Gastroesophageal sphincter (tissue), 4 donors: ENCODE data around the gene CHD5. TPM values are rescaled to one million over a fixed set of nuclear protein-coding genes. Genes with fewer than 3 reads are reported as not detected.
"Not testable (repeated sequence)": the region's sequence is repeated elsewhere in the genome, so short reads cannot be mapped to it uniquely, and the experiment has no call there.

Source experiments
- ATAC-seq: fragments of 150-250 bp; one replicate; pipeline ENCODE4 v1.9.1; 2016; ENCODE audit warnings: mild to moderate bottlenecking, moderate library complexity
- H3K27ac ChIP-seq, 4 donors: fragments of 200-600 bp; sonication (generic) in 3 of 4; 1 replicate in 3 of 4; 2 replicates in 1 of 4; pipeline ENCODE4 v1.5.1; 2016 to 2019
- H3K27me3 ChIP-seq: fragments of 200-600 bp; sonication (generic); one replicate; pipeline ENCODE4 v1.5.1; 2019
- H3K36me3 ChIP-seq, 2 donors: fragments of 200-600 bp; sonication (generic); one replicate each; pipeline ENCODE4 v1.5.1; 2019; ENCODE audit warnings: control low read depth in 1 of 2
- H3K4me1 ChIP-seq, 3 donors: fragments of 200-600 bp; sonication (generic); 1 replicate in 2 of 3; 2 replicates in 1 of 3; pipeline ENCODE4 v1.5.1; 2016 to 2019; ENCODE audit warnings: control low read depth in 2 of 3
- H3K4me3 ChIP-seq, 2 donors: fragments of 200-600 bp; sonication (generic); one replicate each; pipeline ENCODE4 v1.5.1; 2019; ENCODE audit warnings: mild to moderate bottlenecking in 1 of 2, moderate library complexity in 1 of 2
- H3K9me3 ChIP-seq, 3 donors: fragments of 200-600 bp; sonication (generic); one replicate each; pipeline ENCODE4 v1.5.1; 2017 to 2019; ENCODE audit warnings: control low read depth in 2 of 3
- EP300 ChIP-seq: sonication (generic); formaldehyde crosslinking; IDR thresholded peaks from one replicate; pipeline ENCODE4 v1.6.1; 2017; ENCODE audit warnings: antibody characterized with exemption, mild to moderate bottlenecking
- POLR2A ChIP-seq, 2 donors: fragments of 450-650 bp; IDR thresholded peaks; one replicate each; pipeline ENCODE4 v1.6.1; 2017; ENCODE audit warnings: antibody characterized with exemption in 2 of 2, mild to moderate bottlenecking in 2 of 2, moderate library complexity in 1 of 2
- POLR2AphosphoS5 ChIP-seq: sonication (generic); formaldehyde crosslinking; IDR thresholded peaks from one replicate; pipeline ENCODE4 v1.6.1; 2017; ENCODE audit warnings: antibody characterized with exemption
- WGBS, 2 donors: methylation state at CpG; one replicate each; pipeline ENCODE4 v1.1.5; 2018; ENCODE audit warnings: low coverage in 1 of 2; 5-methylcytosine and 5-hydroxymethylcytosine counted together
- total RNA-seq, 4 donors: library from RNA; depleted of rRNA; stranded (reverse); fragments of >200 nt; gene quantifications; one replicate each; pipeline ENCODE4 v1.1.0, GENCODE V29; 2016
- TF ChIP-seq, protein P1 (sequence below), 4 experiments: fragments of 200-600 bp in 2 of 4; fragments of 450-650 bp in 2 of 4; sonication (generic) in 1 of 4; IDR thresholded peaks; one replicate each; pipeline ENCODE4 v1.5.1; 2017 to 2019; ENCODE audit warnings: antibody characterized with exemption in 4 of 4, mild to moderate bottlenecking in 2 of 4, moderate library complexity in 2 of 4

CHD5 gene
- total RNA-seq, 4 donors from 2014 or later = 4.4 to 34.9 (median 9.2) TPM

DNA sequence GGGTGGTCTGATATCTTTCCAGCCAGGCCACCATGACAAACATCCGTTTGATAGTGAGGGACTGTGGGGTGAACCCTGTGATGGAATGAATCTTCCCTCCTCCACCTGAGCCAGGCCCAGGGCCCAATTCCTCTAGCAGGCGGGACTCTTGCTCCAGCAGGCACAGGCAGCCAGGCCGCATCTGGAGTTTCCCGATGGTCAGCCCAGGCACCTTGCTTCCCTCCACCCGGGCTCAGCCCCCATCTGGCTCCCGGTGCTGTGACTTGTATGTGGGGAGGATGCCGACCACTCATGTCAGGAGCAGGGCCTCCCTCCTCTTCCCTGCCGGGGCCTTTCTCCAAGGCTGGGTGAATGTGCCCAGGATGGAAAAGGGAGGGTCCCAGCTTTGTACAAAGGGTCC is 113.4 kb downstream of the CHD5 start:
- no peak overlapping the region for H3K27ac ChIP-seq
- 100% methylated on average over 1 of the region's 8 CpGs; no CpG with 5 or more reads in 1 of the 2 donors for WGBS, 2 donors
- H3K9me3 ChIP-seq = no peaks in the 10 kb centered on the region
- H3K36me3 ChIP-seq = no peaks in the 10 kb centered on the region
- H3K4me1 ChIP-seq = peaks cover 0 to 8% (median 0%) of the 10 kb centered on the region in 3 donors
- no peak for TF ChIP-seq POLR2AphosphoS5
- TF ChIP-seq, protein P1, sequence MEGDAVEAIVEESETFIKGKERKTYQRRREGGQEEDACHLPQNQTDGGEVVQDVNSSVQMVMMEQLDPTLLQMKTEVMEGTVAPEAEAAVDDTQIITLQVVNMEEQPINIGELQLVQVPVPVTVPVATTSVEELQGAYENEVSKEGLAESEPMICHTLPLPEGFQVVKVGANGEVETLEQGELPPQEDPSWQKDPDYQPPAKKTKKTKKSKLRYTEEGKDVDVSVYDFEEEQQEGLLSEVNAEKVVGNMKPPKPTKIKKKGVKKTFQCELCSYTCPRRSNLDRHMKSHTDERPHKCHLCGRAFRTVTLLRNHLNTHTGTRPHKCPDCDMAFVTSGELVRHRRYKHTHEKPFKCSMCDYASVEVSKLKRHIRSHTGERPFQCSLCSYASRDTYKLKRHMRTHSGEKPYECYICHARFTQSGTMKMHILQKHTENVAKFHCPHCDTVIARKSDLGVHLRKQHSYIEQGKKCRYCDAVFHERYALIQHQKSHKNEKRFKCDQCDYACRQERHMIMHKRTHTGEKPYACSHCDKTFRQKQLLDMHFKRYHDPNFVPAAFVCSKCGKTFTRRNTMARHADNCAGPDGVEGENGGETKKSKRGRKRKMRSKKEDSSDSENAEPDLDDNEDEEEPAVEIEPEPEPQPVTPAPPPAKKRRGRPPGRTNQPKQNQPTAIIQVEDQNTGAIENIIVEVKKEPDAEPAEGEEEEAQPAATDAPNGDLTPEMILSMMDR (IDR thresholded peaks at IDR 0.05) = no peak
- no peak for TF ChIP-seq POLR2A (IDR thresholded peaks at IDR 0.05)
- no peak for TF ChIP-seq EP300
- no peaks in the 10 kb centered on the region for H3K27me3 ChIP-seq
- H3K4me3 ChIP-seq = no peak overlapping the region
- ATAC-seq = no peak

GRCh38 chr1:6065093-6065858 is 114.8 kb downstream of the CHD5 start:
- no peak for ATAC-seq
- H3K4me1 ChIP-seq = peaks cover 0 to 8% (median 0%) of the 10 kb centered on the region in 3 donors
- no peak overlapping the region for H3K27ac ChIP-seq
- no peaks in the 10 kb centered on the region for H3K27me3 ChIP-seq
- TF ChIP-seq POLR2AphosphoS5 (no peak), POLR2A (IDR thresholded peaks at IDR 0.05) (no peak), EP300 (no peak)
- TF ChIP-seq, protein P1 (IDR thresholded peaks at IDR 0.05) = no peak
- H3K9me3 ChIP-seq = no peaks in the 10 kb centered on the region
- H3K4me3 ChIP-seq = no peak overlapping the region
- 82% methylated on average over 5 of the region's 28 CpGs; no CpG with 5 or more reads in 1 of the 2 donors for WGBS, 2 donors
- H3K36me3 ChIP-seq = no peaks in the 10 kb centered on the region

DNA sequence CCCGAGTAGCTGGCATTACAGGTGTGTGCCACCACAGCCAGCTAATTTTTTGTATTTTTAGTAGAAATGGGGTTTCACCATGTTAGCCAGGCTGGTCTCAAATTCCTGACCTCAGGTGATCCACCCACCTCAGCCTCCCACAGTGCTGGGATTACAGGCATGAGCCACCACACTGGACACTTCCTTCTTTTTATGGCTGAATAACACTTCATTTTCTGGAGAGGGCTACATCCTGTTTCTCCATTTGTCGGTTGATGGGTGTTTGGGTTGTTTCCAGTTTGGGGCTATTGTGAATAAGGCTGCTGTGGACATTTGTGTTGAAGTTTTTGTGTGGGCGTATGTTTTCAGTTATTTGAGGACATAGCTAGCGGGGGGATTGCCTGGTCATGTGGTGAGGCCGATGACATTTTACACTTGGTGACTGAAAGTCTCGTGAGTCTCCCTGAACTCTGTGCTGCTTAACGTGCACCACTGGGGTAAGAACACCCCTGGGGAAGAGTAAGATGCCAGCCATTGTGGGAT is 116.5 kb downstream of the CHD5 start:
- H3K9me3 ChIP-seq, H3K27ac ChIP-seq, H3K4me3 ChIP-seq, H3K27me3 ChIP-seq, H3K36me3 ChIP-seq, ATAC-seq: not testable (repeated sequence)
- peaks cover 0 to 19% (median 3%) of the 10 kb centered on the region in 3 donors for H3K4me1 ChIP-seq
- WGBS, 2 donors = 71 to 90% methylated on average over 2 to 7 of the region's 7 CpGs

DNA sequence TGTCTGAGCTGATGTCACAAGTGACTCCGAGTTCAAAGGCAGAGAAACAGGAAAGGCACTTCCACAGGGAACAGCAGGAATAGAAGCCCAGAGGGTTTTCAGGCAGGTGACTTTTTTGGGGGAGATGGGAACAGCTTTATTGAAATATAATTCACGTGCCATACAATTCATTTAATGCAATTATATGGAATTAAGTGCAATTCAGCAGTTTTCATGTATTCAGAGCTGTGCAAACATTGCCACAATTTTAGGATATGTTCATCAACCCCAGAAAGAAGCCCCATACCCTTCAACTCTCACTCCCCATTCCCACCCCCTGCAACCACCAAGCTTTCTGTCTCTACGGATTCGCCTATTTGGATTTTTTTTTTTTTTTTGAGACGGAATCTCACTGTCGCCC is 117.5 kb downstream of the CHD5 start:
- Histone ChIP-seq H3K4me3 (no peak overlapping the region), H3K27me3 (no peaks in the 10 kb centered on the region), H3K4me1 (peaks cover 0 to 27% (median 7%) of the 10 kb centered on the region in 3 donors), H3K9me3 (no peaks in the 10 kb centered on the region), H3K36me3 (no peaks in the 10 kb centered on the region), H3K27ac (no peak overlapping the region)
- TF ChIP-seq EP300 (no peak), POLR2A (IDR thresholded peaks at IDR 0.05) (no peak), POLR2AphosphoS5 (no peak)
- TF ChIP-seq, protein P1 (IDR thresholded peaks at IDR 0.05) = no peak
- ATAC-seq = no peak
- WGBS, 2 donors = 84 to 91% methylated on average over 4 to 6 of the region's 6 CpGs

- ATAC-seq = no peak
- WGBS, 2 donors = 85% methylated on average over 4 to 6 of the region's 9 CpGs
- Histone ChIP-seq H3K36me3 (no peaks in the 10 kb centered on the region), H3K4me1 (peaks cover 0 to 22% (median 7%) of the 10 kb centered on the region in 3 donors), H3K27ac (no peak overlapping the region), H3K27me3 (no peaks in the 10 kb centered on the region), H3K9me3 (no peaks in the 10 kb centered on the region), H3K4me3 (no peak overlapping the region)
- TF ChIP-seq, protein P1 (IDR thresholded peaks at IDR 0.05) = no peak
Observed at GRCh38 chr1:6059866-6060265, 120.3 kb downstream of the CHD5 start.
